Measurements from ENCODE around the gene ANXA6.
A peak's percentile ranks its signal among the peaks of the same experiment; 100 is the strongest.
"Not testable (repeated sequence)": the region's sequence is repeated elsewhere in the genome, so short reads cannot be mapped to it uniquely, and the experiment has no call there.

ANXA6 gene

GRCh38 chr5:151157426-151158286 lies at the start of gene ANXA6:
Gene ANXA6, minus strand, starts transcription at chr5:151157779. Its CDS starts 9,878 bp downstream, at chr5:151147901.
- peak; percentile 31 to 34 for DNase-seq

GRCh38 chr5:151205411-151205810 lies 47.8 kb upstream of the ANXA6 start:
- DNase-seq = no peak

- DNase-seq = no peak
Observed at GRCh38 chr5:151204051-151204450, 46.5 kb upstream of the ANXA6 start.

- no peak for DNase-seq
Observed at GRCh38 chr5:151202381-151203139, 45.0 kb upstream of the ANXA6 start.

GRCh38 chr5:151200913-151201595 lies 43.5 kb upstream of the ANXA6 start:
- DNase-seq = no peak

- DNase-seq = no peak
Observed at GRCh38 chr5:151199581-151200185, 42.1 kb upstream of the ANXA6 start.

- no peak for DNase-seq
Observed at GRCh38 chr5:151198861-151199260, 41.3 kb upstream of the ANXA6 start.

- DNase-seq = not testable (repeated sequence)
Observed at GRCh38 chr5:151197291-151197600, 39.7 kb upstream of the ANXA6 start.

GRCh38 chr5:151196556-151197290 lies 39.1 kb upstream of the ANXA6 start:
- DNase-seq = no peak

- no peak for DNase-seq
Observed at GRCh38 chr5:151195622-151196021, 38.0 kb upstream of the ANXA6 start.

- no peak for DNase-seq
Observed at GRCh38 chr5:151192626-151193025, 35.0 kb upstream of the ANXA6 start.

GRCh38 chr5:151191661-151192060 lies 34.1 kb upstream of the ANXA6 start:
- no peak for DNase-seq

GRCh38 chr5:151189151-151189550 lies 31.6 kb upstream of the ANXA6 start:
- no peak for DNase-seq

- DNase-seq = no peak
Observed at GRCh38 chr5:151186538-151186937, 29.0 kb upstream of the ANXA6 start.

GRCh38 chr5:151186052-151186451 lies 28.5 kb upstream of the ANXA6 start:
- no peak for DNase-seq

- DNase-seq = no peak
Observed at GRCh38 chr5:151184316-151185042, 26.9 kb upstream of the ANXA6 start.

GRCh38 chr5:151183456-151184245 lies 26.1 kb upstream of the ANXA6 start:
- DNase-seq = no peak

- DNase-seq = no peak
Observed at GRCh38 chr5:151182976-151183375, 25.4 kb upstream of the ANXA6 start.

GRCh38 chr5:151182524-151182900 lies 24.9 kb upstream of the ANXA6 start:
- no peak for DNase-seq

GRCh38 chr5:151181818-151182523 lies 24.4 kb upstream of the ANXA6 start:
- DNase-seq = no peak

All from bone marrow (tissue), 2 donors.